GM18505 (cell line): ENCODE measurements around the gene PPP2R5D.

Experiments used
- ATAC-seq: cut with Tn5 transposase; IDR thresholded peaks from one replicate; pipeline ENCODE4 v1.9.1; 2021; ENCODE audit not compliant: unreplicated experiment
- POLR2A ChIP-seq: IDR thresholded peaks from 4 replicates; pipeline ENCODE4 v1.6.1; 2011; ENCODE audit warnings: borderline replicate concordance; ENCODE audit not compliant: insufficient read depth, insufficient read length; ENCODE audit errors: extremely low read depth

Gene PPP2R5D

GRCh38 chr6:43059168-43060033 is 75.0 kb downstream of the PPP2R5D start, which contains the start of the genes KLC4 and MRPL2:
KLC4 (plus strand) TSS chr6:43059631; CDS start chr6:43061336, 1,705 bp downstream.
MRPL2 (minus strand) TSS chr6:43059434; CDS start chr6:43059381, 53 bp downstream.
- peak; percentile 82 for ATAC-seq
- peak; percentile 89 for TF ChIP-seq POLR2A

GRCh38 chr6:43060034-43060754 is 75.8 kb downstream of the PPP2R5D start:
- no peak for ATAC-seq
- no peak for TF ChIP-seq POLR2A

GRCh38 chr6:43060755-43061633 is 76.6 kb downstream of the PPP2R5D start:
- ATAC-seq, result no peak
- TF ChIP-seq POLR2A, result no peak

- TF ChIP-seq POLR2A, result no peak
- ATAC-seq, result no peak
These were observed 77.5 kb downstream of the PPP2R5D start for GRCh38 chr6:43061861-43062260.
